ENCODE measurements around the gene ABCA13. TPM values are rescaled to one million over a fixed set of nuclear protein-coding genes. Genes with fewer than 3 reads are reported as not detected.
A peak's percentile ranks its signal among the peaks of the same experiment; 100 is the strongest.

ABCA13 gene
- total and polyA plus RNA-seq, 2 of the 4 experiments (the other 2 are of a cell fraction) = under 0.01 to 0.07 TPM

DNA sequence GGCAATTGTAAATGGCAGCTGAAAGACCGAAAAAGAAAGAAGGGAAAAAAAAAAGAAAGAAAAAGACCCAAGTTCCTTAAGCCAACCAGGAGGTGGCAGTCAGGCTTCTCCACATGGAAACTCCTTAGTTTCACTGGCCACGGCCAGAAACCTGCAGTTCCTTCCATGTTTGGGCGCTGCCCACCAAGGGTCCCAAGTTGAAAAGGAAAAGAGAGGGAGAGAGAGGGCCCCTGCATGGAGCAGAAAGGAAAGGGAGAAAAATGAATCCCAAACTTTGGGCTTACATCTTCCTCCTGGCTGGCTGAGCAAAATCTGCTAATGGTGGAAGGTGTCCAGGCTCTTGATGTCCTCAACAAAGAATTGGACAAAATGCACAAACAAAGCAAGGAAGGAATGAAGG, 31.8 kb upstream of the ABCA13 start:
- Histone ChIP-seq H3K18ac (ENCODE audit: low read depth, low read length) (no peak overlapping the region), H3K4me3 (ENCODE audit: insufficient read depth, low read depth, low read length) (no peak overlapping the region), H4K8ac (ENCODE audit: low read depth in 2 of 2, low read length in 2 of 2) (no peak overlapping the region), H2BK15ac (ENCODE audit: low read depth, low read length) (no peak overlapping the region), H4K91ac (ENCODE audit: insufficient read depth, low read depth, low read length) (no peak overlapping the region), H3K79me1 (ENCODE audit: low read depth in 1 of 2, low read length in 2 of 2) (no peaks in the 10 kb centered on the region), H3K4me2 (ENCODE audit: low read depth, low read length) (no peak overlapping the region), H3K4ac (ENCODE audit: low read depth, low read length) (no peak overlapping the region), H2BK120ac (ENCODE audit: low read depth, low read length) (no peak overlapping the region; the same call in 1 of the 2 replicates), H2BK5ac (ENCODE audit: low read depth, low read length, poor library complexity, severe bottlenecking) (no peak overlapping the region), H2BK20ac (ENCODE audit: low read depth, low read length) (no peak overlapping the region), H2AK9ac (replicated peaks; ENCODE audit: low read depth, low read length, poor library complexity) (no peak overlapping the region), H3K9me3 (ENCODE audit: control insufficient read depth, insufficient read depth, low read length) (no peaks in the 10 kb centered on the region), H3K4me1 (ENCODE audit: control insufficient read depth, insufficient read depth, low read length) (peaks cover 3% of the 10 kb centered on the region; the same call in 1 of the 2 replicates), H4K20me1 (ENCODE audit: insufficient read depth, low read length) (no peaks in the 10 kb centered on the region), H3K56ac (ENCODE audit: extremely low read depth, insufficient read depth, low read length) (no peak overlapping the region), H3K14ac (replicated peaks; ENCODE audit: low read depth, low read length) (no peak overlapping the region), H3K23ac (ENCODE audit: low read depth, low read length) (no peak overlapping the region), H3K9me1 (ENCODE audit: insufficient read depth, low read length) (no peaks in the 10 kb centered on the region; the same call in 1 of the 2 replicates), H3K9ac (ENCODE audit: low read depth, low read length) (no peak overlapping the region), H3K27me3 (ENCODE audit: control insufficient read depth, insufficient read depth, low read length) (no peaks in the 10 kb centered on the region; the same call in 1 of the 2 replicates), H2AFZ (replicated peaks; ENCODE audit: low read length, poor library complexity) (no peak overlapping the region), H2AK5ac (ENCODE audit: low read depth, low read length) (no peak overlapping the region), H4K5ac (ENCODE audit: low read depth, low read length) (no peak overlapping the region), H3K27ac (ENCODE audit: insufficient read depth, low read length) (no peak overlapping the region), H3K36me3 (ENCODE audit: control insufficient read depth, insufficient read depth, low read length) (no peaks in the 10 kb centered on the region)
- BruUV-seq (replicated peaks) = no TSS peak
- DNase-seq (peak; percentile 28), ATAC-seq (ENCODE audit: low read depth) (no peak)
- intact Hi-C loops (cut with micrococcal nuclease) (no loop called here), dilution Hi-C loops (cut with HindIII; ENCODE audit: low sequenced_read_pairs, unreplicated experiment) (no loop called here), in situ Hi-C loops (cut with MboI; ENCODE audit: low sequenced_read_pairs) (no loop called here)
- ChIA-PET POLR2A (ENCODE audit: unreplicated experiment) (interaction anchor here (0.6 kb wide), 2 partner anchors 9 to 332 kb away, joined by 4 to 5 read pairs; no protein-coding TSS in a partner anchor), CTCF (interaction anchor here (0.6 kb wide), 4 partner anchors 11 to 1262 kb away, joined by 3 to 6 read pairs (median 4); no protein-coding TSS in a partner anchor)
- WGBS, 2 experiments (ENCODE audit: extremely low coverage in 2 of 2, insufficient read length in 1 of 2) = no CpG with 5 or more reads among the region's 3 CpGs
- TF ChIP-seq RAD21 (IDR thresholded peaks at IDR 0.05; ENCODE audit: low read length) = peak; percentile 46
- TF ChIP-seq, protein P1, sequence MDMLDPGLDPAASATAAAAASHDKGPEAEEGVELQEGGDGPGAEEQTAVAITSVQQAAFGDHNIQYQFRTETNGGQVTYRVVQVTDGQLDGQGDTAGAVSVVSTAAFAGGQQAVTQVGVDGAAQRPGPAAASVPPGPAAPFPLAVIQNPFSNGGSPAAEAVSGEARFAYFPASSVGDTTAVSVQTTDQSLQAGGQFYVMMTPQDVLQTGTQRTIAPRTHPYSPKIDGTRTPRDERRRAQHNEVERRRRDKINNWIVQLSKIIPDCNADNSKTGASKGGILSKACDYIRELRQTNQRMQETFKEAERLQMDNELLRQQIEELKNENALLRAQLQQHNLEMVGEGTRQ (IDR thresholded peaks at IDR 0.05; ENCODE audit: low read depth, low read length) = no peak
- no peak for TF ChIP-seq NFE2L2 (IDR thresholded peaks at IDR 0.05; ENCODE audit: low read depth, low read length)
- no peak for TF ChIP-seq CEBPB (IDR thresholded peaks at IDR 0.05; ENCODE audit: low read depth, low read length)
- TF ChIP-seq FOS (IDR thresholded peaks at IDR 0.05; ENCODE audit: low read depth, low read length) = no peak
- no peak for TF ChIP-seq RFX5 (IDR thresholded peaks at IDR 0.05; ENCODE audit: low read depth, low read length)
- no peak for TF ChIP-seq RCOR1 (IDR thresholded peaks at IDR 0.05; ENCODE audit: insufficient replicate concordance, low read length)
- TF ChIP-seq POLR2A (IDR thresholded peaks at IDR 0.05; ENCODE audit: low read depth, low read length) = no peak
- TF ChIP-seq SMC3 (IDR thresholded peaks at IDR 0.05; ENCODE audit: low read depth, low read length) = peak; percentile 30
- TF ChIP-seq, protein P2, sequence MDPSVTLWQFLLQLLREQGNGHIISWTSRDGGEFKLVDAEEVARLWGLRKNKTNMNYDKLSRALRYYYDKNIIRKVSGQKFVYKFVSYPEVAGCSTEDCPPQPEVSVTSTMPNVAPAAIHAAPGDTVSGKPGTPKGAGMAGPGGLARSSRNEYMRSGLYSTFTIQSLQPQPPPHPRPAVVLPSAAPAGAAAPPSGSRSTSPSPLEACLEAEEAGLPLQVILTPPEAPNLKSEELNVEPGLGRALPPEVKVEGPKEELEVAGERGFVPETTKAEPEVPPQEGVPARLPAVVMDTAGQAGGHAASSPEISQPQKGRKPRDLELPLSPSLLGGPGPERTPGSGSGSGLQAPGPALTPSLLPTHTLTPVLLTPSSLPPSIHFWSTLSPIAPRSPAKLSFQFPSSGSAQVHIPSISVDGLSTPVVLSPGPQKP (IDR thresholded peaks at IDR 0.05; ENCODE audit: borderline replicate concordance, low read depth, low read length) = no peak
- TF ChIP-seq, protein P3, sequence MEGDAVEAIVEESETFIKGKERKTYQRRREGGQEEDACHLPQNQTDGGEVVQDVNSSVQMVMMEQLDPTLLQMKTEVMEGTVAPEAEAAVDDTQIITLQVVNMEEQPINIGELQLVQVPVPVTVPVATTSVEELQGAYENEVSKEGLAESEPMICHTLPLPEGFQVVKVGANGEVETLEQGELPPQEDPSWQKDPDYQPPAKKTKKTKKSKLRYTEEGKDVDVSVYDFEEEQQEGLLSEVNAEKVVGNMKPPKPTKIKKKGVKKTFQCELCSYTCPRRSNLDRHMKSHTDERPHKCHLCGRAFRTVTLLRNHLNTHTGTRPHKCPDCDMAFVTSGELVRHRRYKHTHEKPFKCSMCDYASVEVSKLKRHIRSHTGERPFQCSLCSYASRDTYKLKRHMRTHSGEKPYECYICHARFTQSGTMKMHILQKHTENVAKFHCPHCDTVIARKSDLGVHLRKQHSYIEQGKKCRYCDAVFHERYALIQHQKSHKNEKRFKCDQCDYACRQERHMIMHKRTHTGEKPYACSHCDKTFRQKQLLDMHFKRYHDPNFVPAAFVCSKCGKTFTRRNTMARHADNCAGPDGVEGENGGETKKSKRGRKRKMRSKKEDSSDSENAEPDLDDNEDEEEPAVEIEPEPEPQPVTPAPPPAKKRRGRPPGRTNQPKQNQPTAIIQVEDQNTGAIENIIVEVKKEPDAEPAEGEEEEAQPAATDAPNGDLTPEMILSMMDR (conservative IDR thresholded peaks at IDR 0.05; ENCODE audit: low read depth, low read length) = peak; percentile 46
